Activated effector memory CD4-positive, alpha-beta T cell treated with Interleukin-2 at 50 U/mL for 16 hours (primary cell): ENCODE results near the gene ZNF346.
"Not testable (repeated sequence)": the region's sequence is repeated elsewhere in the genome, so short reads cannot be mapped to it uniquely, and the experiment has no call there.

ENCODE experiments used
- DNase-seq: peaks from one replicate; pipeline ENCODE4 v3.0.0-alpha.2; 2020

Gene ZNF346

DNA sequence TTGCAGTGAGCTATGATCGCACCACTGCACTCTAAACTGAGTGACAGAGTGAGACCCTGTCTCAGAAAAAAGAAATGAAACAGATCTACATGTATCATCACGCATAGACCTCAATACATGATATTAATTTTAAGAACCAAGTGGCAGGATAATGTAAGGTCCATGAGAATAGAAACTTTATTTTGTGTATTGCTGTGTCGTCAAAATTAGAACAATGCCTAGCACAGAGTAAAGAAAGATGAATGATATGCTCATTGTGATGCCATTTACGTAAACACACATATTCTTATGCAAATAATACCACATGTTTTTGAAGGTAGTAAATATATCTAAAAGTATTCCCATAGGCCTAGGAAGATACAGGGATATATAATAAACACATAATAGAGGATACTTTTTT, 12.3 kb upstream of the ZNF346 start:
- no peak for DNase-seq

DNA sequence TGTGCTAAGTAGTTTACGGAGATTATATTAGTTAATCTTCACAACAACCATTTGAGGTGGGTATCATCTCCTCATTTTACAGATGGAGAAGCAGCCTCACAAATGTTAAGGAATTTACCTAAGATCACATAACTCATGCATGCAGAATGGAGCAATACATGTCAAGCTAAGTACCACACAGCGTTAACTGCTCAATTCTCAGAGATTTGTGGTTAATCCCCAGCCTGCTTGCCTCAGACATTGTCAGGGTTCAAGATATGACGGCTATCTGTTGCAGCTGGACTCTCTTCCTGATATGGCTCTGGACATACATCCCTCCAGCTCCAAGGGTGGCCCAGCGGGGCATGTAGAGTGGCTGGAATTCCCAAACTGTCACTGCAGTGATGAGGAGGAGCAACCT, 7.3 kb upstream of the ZNF346 start:
- DNase-seq, result no peak

DNA sequence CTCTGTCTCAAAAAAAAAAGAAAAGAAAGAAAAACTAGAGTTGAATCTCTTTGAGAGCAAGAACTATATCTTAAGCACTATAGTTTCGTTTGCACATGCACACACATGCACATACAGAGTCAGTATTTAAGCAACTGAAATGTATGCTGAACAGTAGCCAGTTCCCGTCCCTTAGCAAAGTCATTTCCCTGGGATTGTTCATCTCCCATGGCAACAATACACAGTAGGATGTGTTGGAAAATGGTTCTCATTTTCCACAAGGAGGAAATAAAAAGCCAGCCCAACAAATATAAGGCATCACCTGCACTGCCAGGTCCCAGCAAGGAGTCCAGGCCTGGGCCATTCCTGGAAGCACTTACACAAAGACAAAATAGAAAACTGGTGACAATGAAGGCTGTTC, 4.2 kb upstream of the ZNF346 start:
- no peak for DNase-seq

- DNase-seq, result no peak
These were observed 2.5 kb upstream of the ZNF346 start for GRCh38 chr5:177020033-177020432.

GRCh38 chr5:177023303-177023664, 788 bp downstream of the ZNF346 start:
- no peak for DNase-seq

GRCh38 chr5:177024559-177024958, 2.1 kb downstream of the ZNF346 start:
- no peak for DNase-seq

- no peak for DNase-seq
These were observed 2.7 kb downstream of the ZNF346 start for GRCh38 chr5:177025101-177025601.

GRCh38 chr5:177027665-177028064, 5.2 kb downstream of the ZNF346 start:
- no peak for DNase-seq

- no peak for DNase-seq
These were observed 7.0 kb downstream of the ZNF346 start for GRCh38 chr5:177029498-177029897.

DNA sequence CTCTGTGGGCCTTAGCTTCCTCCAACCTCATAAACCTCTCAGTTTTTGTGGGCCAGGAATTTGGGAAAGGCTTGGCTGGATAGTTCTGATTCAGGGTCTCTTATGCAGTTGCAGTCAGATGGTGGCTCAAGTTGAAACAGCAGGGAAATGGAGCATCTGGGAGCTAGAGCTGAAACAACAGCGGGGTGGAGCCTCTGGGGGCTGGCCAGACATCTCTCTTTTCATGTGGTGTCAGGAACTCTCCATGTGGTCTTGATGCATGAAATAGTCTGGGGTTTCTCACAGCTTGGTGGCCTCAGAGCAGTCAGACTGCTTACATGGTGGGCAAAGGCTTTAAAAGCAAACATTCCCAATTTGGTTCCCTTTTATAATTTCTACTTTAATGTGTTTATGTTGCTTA, 13.5 kb downstream of the ZNF346 start:
- no peak for DNase-seq

- DNase-seq, result no peak
These were observed 13.9 kb downstream of the ZNF346 start for GRCh38 chr5:177036443-177036842.

GRCh38 chr5:177036921-177037320, 14.4 kb downstream of the ZNF346 start:
- no peak for DNase-seq

GRCh38 chr5:177040814-177041420, 18.4 kb downstream of the ZNF346 start:
- DNase-seq, result no peak

- DNase-seq, result no peak
These were observed 19.4 kb downstream of the ZNF346 start for GRCh38 chr5:177041936-177042335.

- no peak for DNase-seq
These were observed 20.6 kb downstream of the ZNF346 start for GRCh38 chr5:177043114-177043513.

DNA sequence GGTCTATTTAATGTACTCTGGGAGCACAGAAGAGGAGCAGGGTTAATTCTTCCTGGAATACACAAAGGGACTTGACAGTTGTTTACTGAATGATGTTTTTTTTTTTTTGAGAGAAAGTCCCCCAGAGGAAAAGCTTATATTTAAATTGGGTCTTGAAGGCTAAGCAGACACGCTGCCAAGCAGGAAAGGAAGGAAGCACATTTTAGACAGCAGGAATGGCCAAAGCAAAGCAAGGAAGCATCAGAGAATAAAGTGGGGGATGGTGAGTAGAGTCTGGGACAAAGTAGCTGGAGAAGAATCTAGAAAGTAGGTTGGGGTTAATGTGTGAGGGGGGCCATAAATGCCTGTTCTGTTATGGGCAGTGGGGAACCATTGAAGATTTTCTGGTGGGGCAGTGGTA, 21.5 kb downstream of the ZNF346 start:
- no peak for DNase-seq

DNA sequence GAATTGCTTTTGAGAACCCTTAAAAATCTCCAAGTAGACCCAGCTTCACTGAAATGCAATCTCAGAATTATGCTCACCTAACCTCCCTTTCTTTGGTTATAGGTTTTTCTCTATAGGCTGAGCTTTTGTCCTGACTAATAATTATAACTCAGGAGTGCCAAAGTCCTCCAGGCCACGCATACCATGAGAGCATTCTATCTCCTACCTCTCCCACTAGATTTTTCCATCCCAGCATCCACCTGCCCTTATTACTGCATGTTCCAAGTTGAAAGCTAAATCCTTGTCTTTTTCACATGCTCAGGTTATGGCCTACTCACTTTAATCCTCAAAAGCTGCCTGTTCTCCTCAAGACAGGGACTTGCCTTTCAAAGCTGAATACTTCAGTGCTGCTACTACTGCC, 22.1 kb downstream of the ZNF346 start:
- DNase-seq, result no peak

- no peak for DNase-seq
These were observed 23.1 kb downstream of the ZNF346 start for GRCh38 chr5:177045631-177046030.

- DNase-seq, result not testable (repeated sequence)
These were observed 26.0 kb downstream of the ZNF346 start for GRCh38 chr5:177048531-177048930.

DNA sequence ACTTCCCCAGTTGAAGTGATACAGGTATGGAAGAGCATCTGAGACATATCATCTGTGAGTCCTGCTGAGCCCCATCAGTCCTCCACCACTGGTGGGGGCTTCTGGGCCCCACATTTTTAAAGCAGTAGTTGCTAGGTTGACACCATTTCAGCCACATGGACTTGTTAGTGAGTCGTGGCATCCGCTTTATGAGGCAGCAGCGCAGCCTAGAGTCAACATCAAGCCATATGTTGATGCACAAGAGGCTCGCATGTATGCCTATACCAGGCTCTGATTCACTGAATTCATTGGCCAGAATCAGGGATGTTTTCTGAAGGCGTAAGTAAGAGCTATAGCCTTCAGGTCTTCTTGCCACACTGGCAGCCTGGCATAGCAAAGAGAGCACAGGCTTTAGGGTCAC, 26.8 kb downstream of the ZNF346 start:
- no peak for DNase-seq

DNA sequence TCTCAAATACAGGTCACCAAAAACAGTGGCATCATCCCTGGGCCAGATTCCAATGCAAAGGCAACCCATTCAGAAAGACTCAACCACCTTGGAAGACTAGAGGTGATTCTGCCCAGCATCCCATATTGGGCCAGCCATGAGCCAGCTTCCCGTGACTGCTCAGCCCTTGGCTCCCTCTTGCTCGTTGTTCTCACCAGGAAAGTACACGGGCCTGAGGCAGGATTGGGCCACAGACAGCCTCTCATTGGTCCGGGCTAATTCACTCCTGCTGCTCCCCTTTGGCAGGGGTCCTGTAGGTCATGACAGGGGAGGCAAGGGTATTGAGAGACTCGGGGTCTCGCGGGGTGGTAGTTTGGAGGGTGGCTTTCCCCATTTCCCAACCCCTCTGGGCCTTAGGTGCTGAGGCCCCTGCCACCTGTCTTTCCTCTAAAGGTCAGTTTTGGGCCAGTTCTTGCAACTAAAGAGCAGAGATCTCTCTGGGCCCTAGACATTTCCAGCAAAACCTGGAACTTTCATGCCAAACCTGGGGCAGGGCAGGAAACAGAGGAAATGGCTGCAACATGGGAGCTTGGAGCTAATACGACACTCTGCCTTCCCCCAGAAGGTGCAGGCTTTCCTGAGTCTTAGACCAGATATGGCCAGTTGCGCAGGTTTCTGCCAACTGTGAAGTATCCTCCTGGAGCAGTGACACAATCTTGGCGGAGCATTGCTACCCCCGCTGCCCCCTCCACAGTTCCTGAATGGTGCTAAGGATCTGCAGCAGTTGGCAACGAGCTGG, 42.2 kb downstream of the ZNF346 start:
- no peak for DNase-seq

- no peak for DNase-seq
These were observed 43.0 kb downstream of the ZNF346 start for GRCh38 chr5:177065491-177065890.

- DNase-seq, result no peak
These were observed 43.7 kb downstream of the ZNF346 start for GRCh38 chr5:177066224-177066623.

- DNase-seq, result no peak
These were observed 45.0 kb downstream of the ZNF346 start for GRCh38 chr5:177067503-177067902.
